GM12878 (cell line): ENCODE measurements around the gene KCNN3. TPM values are rescaled to one million over a fixed set of nuclear protein-coding genes. Genes with fewer than 3 reads are reported as not detected.

ENCODE experiments used
- ATAC-seq: fragments of 200-7000 bp; cut with Tn5 transposase; 3 replicates; pipeline ENCODE4 v1.9.1; 2020; ENCODE audit warnings: mild to moderate bottlenecking, moderate library complexity
- BruUV-seq: library from RNA; stranded (reverse); fragments of 400-500 nt; replicated peaks from 2 replicates; lab custom pipeline; 2021; lab: Mats Ljungman, UMichigan
- CTCF ChIA-PET: fragments of 300-600 bp; sonication (Branson Sonifier 250); formaldehyde crosslinking; extraction: SDS; loops from one replicate; lab custom pipeline; 2021; ENCODE audit warnings: inconsistent platforms; lab: Yijun Ruan, JAX
- POLR2A ChIA-PET: fragments of 350-600 bp; formaldehyde crosslinking; extraction: SDS; loops from one replicate; lab custom pipeline; 2021; ENCODE audit warnings: inconsistent platforms; lab: Charles Lee
- RAD21 ChIA-PET: fragments of 300-600 bp; sonication (Branson Sonifier 250); formaldehyde crosslinking; loops from one replicate; lab custom pipeline; 2023; ENCODE audit warnings: antibody characterized with exemption; ENCODE audit not compliant: unreplicated experiment; lab: Charles Lee
- SMC1A ChIA-PET: fragments of 300-600 bp; sonication (Branson Sonifier 250); formaldehyde crosslinking; loops from one replicate; lab custom pipeline; 2023; ENCODE audit not compliant: unreplicated experiment, uncharacterized antibody; lab: Charles Lee
- DNase-seq: peaks from one replicate; pipeline ENCODE4 v3.0.0-alpha.2; 2011; ENCODE audit warnings: low read depth, low spot score
- FAIRE-seq: peaks from 3 replicates; lab custom pipeline; 2011; peaks lifted over from hg19 to GRCh38; lab: Jason Lieb, UNC
- H2AFZ ChIP-seq: 2 replicates; pipeline ENCODE4 v1.6.0; 2011; ENCODE audit warnings: low read depth, low read length, control low read depth; ENCODE audit not compliant: control insufficient read depth
- H3K27ac ChIP-seq: 2 replicates; pipeline ENCODE4 v1.5.1; 2011; ENCODE audit warnings: control low read depth; ENCODE audit not compliant: control insufficient read depth, insufficient read depth
- H3K27me3 ChIP-seq, 2 experiments: replicated peaks in 1 of 2; 2 replicates each; pipeline versions ENCODE4 v1.6.0 to v1.6.1; 2011; ENCODE audit warnings: low read length in 1 of 2; ENCODE audit not compliant: control insufficient read depth in 2 of 2, insufficient read depth in 2 of 2
- H3K36me3 ChIP-seq, 2 experiments: 2 replicates each; pipeline ENCODE4 v1.5.1; 2011; ENCODE audit warnings: low read length in 1 of 2; ENCODE audit not compliant: control insufficient read depth in 2 of 2, insufficient read depth in 2 of 2
- H3K4me1 ChIP-seq: 2 replicates; pipeline ENCODE4 v1.6.1; 2011; ENCODE audit warnings: mild to moderate bottlenecking, low read length, moderate library complexity, mixed read lengths; ENCODE audit not compliant: control insufficient read depth, insufficient read depth
- H3K4me2 ChIP-seq: 2 replicates; pipeline ENCODE4 v1.6.0; 2011; ENCODE audit warnings: control low read depth; ENCODE audit not compliant: control insufficient read depth, insufficient read depth
- H3K4me3 ChIP-seq: fragments of 200-600 bp; sonication (generic); 2 replicates; pipeline ENCODE4 v1.5.1; 2016
- H3K79me2 ChIP-seq: 2 replicates; pipeline ENCODE4 v1.6.0; 2011; ENCODE audit warnings: low read length; ENCODE audit not compliant: control insufficient read depth, insufficient read depth
- H3K9ac ChIP-seq: 2 replicates; pipeline ENCODE4 v1.8.0; 2011; ENCODE audit warnings: low read length, control low read depth, mixed read lengths; ENCODE audit not compliant: control insufficient read depth, insufficient read depth
- H3K9me3 ChIP-seq: replicated peaks from 3 replicates; pipeline ENCODE4 v1.5.1; 2011; ENCODE audit warnings: mild to moderate bottlenecking, low read length; ENCODE audit not compliant: control insufficient read depth, insufficient read depth
- H4K20me1 ChIP-seq: 2 replicates; pipeline ENCODE4 v1.6.0; 2011; ENCODE audit not compliant: control insufficient read depth, insufficient read depth
- BCL11A ChIP-seq: IDR thresholded peaks from 2 replicates; pipeline ENCODE4 v1.6.1; 2011; ENCODE audit warnings: low read depth, low read length
- CBX3 ChIP-seq: fragments of 200-600 bp; sonication (generic); IDR thresholded peaks from 2 replicates; pipeline ENCODE4 v1.6.1; 2016; ENCODE audit warnings: low read depth, borderline replicate concordance
- CHD4 ChIP-seq: fragments of 200-600 bp; sonication (generic); IDR thresholded peaks from 2 replicates; pipeline ENCODE4 v1.6.1; 2016; ENCODE audit warnings: mild to moderate bottlenecking
- GABPA ChIP-seq: IDR thresholded peaks from 2 replicates; pipeline ENCODE4 v1.6.1; 2014; ENCODE audit warnings: antibody characterized with exemption, low read depth, mild to moderate bottlenecking, inconsistent platforms
- LARP7 ChIP-seq: fragments of 450-650 bp; IDR thresholded peaks from 2 replicates; pipeline ENCODE4 v1.6.1; 2017; ENCODE audit warnings: mild to moderate bottlenecking
- NFIC ChIP-seq: IDR thresholded peaks from 2 replicates; pipeline ENCODE4 v1.6.1; 2012; ENCODE audit warnings: low read depth, mild to moderate bottlenecking, inconsistent platforms, low read length, moderate library complexity
- NR2C1 ChIP-seq: fragments of 450-650 bp; IDR thresholded peaks from 2 replicates; pipeline ENCODE4 v1.6.1; 2017; ENCODE audit warnings: antibody characterized with exemption, mild to moderate bottlenecking, moderate library complexity
- NR2C2 ChIP-seq: IDR thresholded peaks from 2 replicates; pipeline ENCODE4 v1.6.1; 2011; ENCODE audit warnings: borderline replicate concordance, low read depth; ENCODE audit not compliant: control insufficient read depth, insufficient read length
- RUNX3 ChIP-seq: IDR thresholded peaks from 2 replicates; pipeline ENCODE4 v1.6.1; 2012; ENCODE audit warnings: low read length, inconsistent platforms
- SMAD1 ChIP-seq: fragments of 450-650 bp; IDR thresholded peaks from 2 replicates; pipeline ENCODE4 v1.6.1; 2018; ENCODE audit warnings: mild to moderate bottlenecking, low read depth; ENCODE audit not compliant: partially characterized antibody
- ZNF274 ChIP-seq: IDR thresholded peaks from one replicate; pipeline ENCODE4 v1.8.0; 2011; ENCODE audit not compliant: insufficient read length, insufficient read depth
- in situ Hi-C: fragments of 300-500 bp; cut with MboI; formaldehyde crosslinking; loops from 9 replicates; pipeline ENCODE4 v1.14.3; 2018; ENCODE audit warnings: mixed read lengths
- intact Hi-C: fragments of 100-400 bp; cut with micrococcal nuclease; formaldehyde crosslinking; loops from one replicate; pipeline ENCODE4 v1.14.2; 2022; ENCODE audit not compliant: unreplicated experiment
- polyA plus RNA-seq, 11 experiments: library from polyadenylated mRNA; depleted of rRNA in 4 of 11; unstranded in 6 of 11; stranded (reverse) in 5 of 11; fragments of >200 nt; fragmentation: Nextera tagmentation in 4 of 11; fragmentation: Illumina TruSeq in 1 of 11; extraction: Ambion mirVana in 4 of 11; extraction: Trizol in 1 of 11; gene quantifications; 1 replicate in 1 of 11; 2 replicates in 10 of 11; pipeline versions ENCODE4 v1.2.1 to v1.2.3, GENCODE V29; 2011 to 2016; ENCODE audit warnings: inconsistent platforms in 2 of 11, missing spikeins in 2 of 11, low read depth in 1 of 11
- total RNA-seq, 4 experiments: library from RNA; depleted of rRNA in 3 of 4; stranded (reverse); fragments of >200 nt in 3 of 4; fragmentation: Illumina TruSeq in 1 of 4; extraction: Trizol in 1 of 4; gene quantifications; 2 replicates each; pipeline versions ENCODE4 v1.2.1 to v1.2.3, GENCODE V29; 2013 to 2021
- TF ChIP-seq, protein P1 (sequence below): IDR thresholded peaks from 2 replicates; pipeline ENCODE4 v1.6.1; 2011; ENCODE audit warnings: low read depth, low read length, improper control_type of control experiment, borderline replicate concordance

KCNN3 gene
- total and polyA plus RNA-seq, 10 of the 15 experiments (the other 5 are each of a cell fraction or from before 2014, with no cell fraction given), result 3.5 to 26.4 (median 14.9) TPM

GRCh38 chr1:154652893-154653292 is 217.2 kb downstream of the KCNN3 start:
- ChIA-PET POLR2A (no interaction called here), CTCF (interaction anchor here (0.5 kb wide), 1 partner anchor 42 kb away, joined by 3 read pairs; no protein-coding TSS in a partner anchor), RAD21 (interaction anchor here (1.6 kb wide), 1 partner anchor 93 kb away, joined by 4 read pairs; no protein-coding TSS in a partner anchor), SMC1A (no interaction called here)
- Histone ChIP-seq H3K4me3 (no peak overlapping the region), H3K4me2 (no peak overlapping the region), H3K9ac (no peak overlapping the region), H3K36me3 (no peaks in the 10 kb centered on the region), H3K27ac (no peak overlapping the region), H3K79me2 (no peaks in the 10 kb centered on the region), H3K9me3 (no peaks in the 10 kb centered on the region), H3K27me3 (no peaks in the 10 kb centered on the region; a peak in 1 of 4 replicates), H2AFZ (no peak overlapping the region), H4K20me1 (no peaks in the 10 kb centered on the region), H3K4me1 (no peaks in the 10 kb centered on the region)
- no peak for FAIRE-seq
- intact Hi-C loops (no loop called here), in situ Hi-C loops (no loop called here)
- no peak for DNase-seq
- no TSS peak for BruUV-seq
- ATAC-seq, result no peak
- TF ChIP-seq NR2C2 (no peak), SMAD1 (no peak), NFIC (no peak), BCL11A (no peak), GABPA (no peak), CBX3 (no peak), RUNX3 (no peak), CHD4 (no peak), LARP7 (no peak), ZNF274 (no peak), NR2C1 (no peak)
- TF ChIP-seq, protein P1, sequence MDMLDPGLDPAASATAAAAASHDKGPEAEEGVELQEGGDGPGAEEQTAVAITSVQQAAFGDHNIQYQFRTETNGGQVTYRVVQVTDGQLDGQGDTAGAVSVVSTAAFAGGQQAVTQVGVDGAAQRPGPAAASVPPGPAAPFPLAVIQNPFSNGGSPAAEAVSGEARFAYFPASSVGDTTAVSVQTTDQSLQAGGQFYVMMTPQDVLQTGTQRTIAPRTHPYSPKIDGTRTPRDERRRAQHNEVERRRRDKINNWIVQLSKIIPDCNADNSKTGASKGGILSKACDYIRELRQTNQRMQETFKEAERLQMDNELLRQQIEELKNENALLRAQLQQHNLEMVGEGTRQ, result no peak

Other genes with a start within 250 kb of the KCNN3 start
Only the 7 nearest of the 13 such genes appear.
- gene PMVK, start 66.4 kb upstream of the KCNN3 start, total RNA-seq (2014; rRNA removed), result 20.8 and 23.8 TPM in 2 replicates
- 33.2 and 33.3 TPM in 2 replicates for gene PMVK, start 66.4 kb upstream of the KCNN3 start, total RNA-seq (2014; rRNA removed; fragmentation: Illumina TruSeq; extraction: Trizol)
- gene PMVK, start 66.4 kb upstream of the KCNN3 start, total RNA-seq (2021), result 72.5 and 74.7 TPM in 2 replicates
- gene PMVK, start 66.4 kb upstream of the KCNN3 start, polyA plus RNA-seq (2011; rRNA removed), result 42.8 and 65.7 TPM in 2 replicates
- 15.1 and 31.1 TPM in 2 replicates for gene PMVK, start 66.4 kb upstream of the KCNN3 start, polyA plus RNA-seq (2014; fragmentation: Illumina TruSeq; extraction: Trizol)
- 10 to 100 TPM in 1 of 2 experiments, 1 to 10 TPM in 1; 6.0 to 28.8 TPM for gene PMVK, start 66.4 kb upstream of the KCNN3 start, polyA plus RNA-seq (2014; fragmentation: Nextera tagmentation; extraction: Ambion mirVana)
- gene PMVK, start 66.4 kb upstream of the KCNN3 start, polyA plus RNA-seq (2014; rRNA removed), result 90.4 and 94.3 TPM in 2 replicates
- 100 to 1,000 TPM; 118 to 121 TPM for gene PMVK, start 66.4 kb upstream of the KCNN3 start, polyA plus RNA-seq (2016; fragmentation: Nextera tagmentation; extraction: Ambion mirVana)
- gene PBXIP1, start 85.8 kb upstream of the KCNN3 start, total RNA-seq (2014; rRNA removed), result 25.6 and 26.8 TPM in 2 replicates
- gene PBXIP1, start 85.8 kb upstream of the KCNN3 start, total RNA-seq (2014; rRNA removed; fragmentation: Illumina TruSeq; extraction: Trizol), result 14.3 and 15.6 TPM in 2 replicates
- gene PBXIP1, start 85.8 kb upstream of the KCNN3 start, total RNA-seq (2021), result 21.1 and 24.6 TPM in 2 replicates
- 15.0 and 20.9 TPM in 2 replicates for gene PBXIP1, start 85.8 kb upstream of the KCNN3 start, polyA plus RNA-seq (2011; rRNA removed)
- gene PBXIP1, start 85.8 kb upstream of the KCNN3 start, polyA plus RNA-seq (2014; fragmentation: Illumina TruSeq; extraction: Trizol), result 8.0 and 15.2 TPM in 2 replicates
- gene PBXIP1, start 85.8 kb upstream of the KCNN3 start, polyA plus RNA-seq (2014; fragmentation: Nextera tagmentation; extraction: Ambion mirVana), result 1 to 10 TPM in 1 of 2 experiments, under 1 TPM in 1; 0.63 to 2.0 TPM
- 22.4 and 22.9 TPM in 2 replicates for gene PBXIP1, start 85.8 kb upstream of the KCNN3 start, polyA plus RNA-seq (2014; rRNA removed)
- gene PBXIP1, start 85.8 kb upstream of the KCNN3 start, polyA plus RNA-seq (2016; fragmentation: Nextera tagmentation; extraction: Ambion mirVana), result 10 to 100 TPM; 12.2 to 13.7 TPM
- gene PYGO2, start 91.5 kb upstream of the KCNN3 start, total RNA-seq (2014; rRNA removed), result 21.1 and 21.9 TPM in 2 replicates
- 12.4 and 12.9 TPM in 2 replicates for gene PYGO2, start 91.5 kb upstream of the KCNN3 start, total RNA-seq (2014; rRNA removed; fragmentation: Illumina TruSeq; extraction: Trizol)
- gene PYGO2, start 91.5 kb upstream of the KCNN3 start, total RNA-seq (2021), result 32.9 and 33.8 TPM in 2 replicates
- 14.4 and 22.8 TPM in 2 replicates for gene PYGO2, start 91.5 kb upstream of the KCNN3 start, polyA plus RNA-seq (2011; rRNA removed)
- 19.8 and 24.2 TPM in 2 replicates for gene PYGO2, start 91.5 kb upstream of the KCNN3 start, polyA plus RNA-seq (2014; fragmentation: Illumina TruSeq; extraction: Trizol)
- 1 to 10 TPM; 8.1 to 8.3 TPM for gene PYGO2, start 91.5 kb upstream of the KCNN3 start, polyA plus RNA-seq (2014; fragmentation: Nextera tagmentation; extraction: Ambion mirVana)
- 27.8 and 30.0 TPM in 2 replicates for gene PYGO2, start 91.5 kb upstream of the KCNN3 start, polyA plus RNA-seq (2014; rRNA removed)
- 10 to 100 TPM; 27.8 to 28.0 TPM for gene PYGO2, start 91.5 kb upstream of the KCNN3 start, polyA plus RNA-seq (2016; fragmentation: Nextera tagmentation; extraction: Ambion mirVana)
- 22.2 and 24.7 TPM in 2 replicates for gene SHC1, start 100.5 kb upstream of the KCNN3 start, total RNA-seq (2014; rRNA removed)
- gene SHC1, start 100.5 kb upstream of the KCNN3 start, total RNA-seq (2014; rRNA removed; fragmentation: Illumina TruSeq; extraction: Trizol), result 15.1 and 16.7 TPM in 2 replicates
- 36.5 and 38.3 TPM in 2 replicates for gene SHC1, start 100.5 kb upstream of the KCNN3 start, total RNA-seq (2021)
- 25.8 and 49.3 TPM in 2 replicates for gene SHC1, start 100.5 kb upstream of the KCNN3 start, polyA plus RNA-seq (2011; rRNA removed)
- gene SHC1, start 100.5 kb upstream of the KCNN3 start, polyA plus RNA-seq (2014; fragmentation: Illumina TruSeq; extraction: Trizol), result 47.3 and 67.3 TPM in 2 replicates
- gene SHC1, start 100.5 kb upstream of the KCNN3 start, polyA plus RNA-seq (2014; fragmentation: Nextera tagmentation; extraction: Ambion mirVana), result 1 to 10 TPM; 2.6 to 3.7 TPM
- gene SHC1, start 100.5 kb upstream of the KCNN3 start, polyA plus RNA-seq (2014; rRNA removed), result 35.0 and 35.4 TPM in 2 replicates
- gene SHC1, start 100.5 kb upstream of the KCNN3 start, polyA plus RNA-seq (2016; fragmentation: Nextera tagmentation; extraction: Ambion mirVana), result 10 to 100 TPM; 24.9 to 25.5 TPM
- gene CKS1B, start 104.4 kb upstream of the KCNN3 start, total RNA-seq (2014; rRNA removed), result 176 and 192 TPM in 2 replicates
- 168 and 170 TPM in 2 replicates for gene CKS1B, start 104.4 kb upstream of the KCNN3 start, total RNA-seq (2014; rRNA removed; fragmentation: Illumina TruSeq; extraction: Trizol)
- gene CKS1B, start 104.4 kb upstream of the KCNN3 start, total RNA-seq (2021), result 125 and 134 TPM in 2 replicates
- gene CKS1B, start 104.4 kb upstream of the KCNN3 start, polyA plus RNA-seq (2011; rRNA removed), result 534 and 543 TPM in 2 replicates
- 316 and 394 TPM in 2 replicates for gene CKS1B, start 104.4 kb upstream of the KCNN3 start, polyA plus RNA-seq (2014; fragmentation: Illumina TruSeq; extraction: Trizol)
- 100 to 1,000 TPM; 598 to 608 TPM for gene CKS1B, start 104.4 kb upstream of the KCNN3 start, polyA plus RNA-seq (2014; fragmentation: Nextera tagmentation; extraction: Ambion mirVana)
- 214 and 229 TPM in 2 replicates for gene CKS1B, start 104.4 kb upstream of the KCNN3 start, polyA plus RNA-seq (2014; rRNA removed)
- 100 to 1,000 TPM; 411 to 419 TPM for gene CKS1B, start 104.4 kb upstream of the KCNN3 start, polyA plus RNA-seq (2016; fragmentation: Nextera tagmentation; extraction: Ambion mirVana)
- 64.2 and 68.7 TPM in 2 replicates for gene FLAD1, start 113.1 kb upstream of the KCNN3 start, total RNA-seq (2014; rRNA removed)
- gene FLAD1, start 113.1 kb upstream of the KCNN3 start, total RNA-seq (2014; rRNA removed; fragmentation: Illumina TruSeq; extraction: Trizol), result 41.4 and 41.9 TPM in 2 replicates
- 53.6 and 61.5 TPM in 2 replicates for gene FLAD1, start 113.1 kb upstream of the KCNN3 start, total RNA-seq (2021)
- 22.0 and 39.2 TPM in 2 replicates for gene FLAD1, start 113.1 kb upstream of the KCNN3 start, polyA plus RNA-seq (2011; rRNA removed)
- gene FLAD1, start 113.1 kb upstream of the KCNN3 start, polyA plus RNA-seq (2014; fragmentation: Illumina TruSeq; extraction: Trizol), result 29.9 and 51.6 TPM in 2 replicates
- 10 to 100 TPM; 22.9 to 30.1 TPM for gene FLAD1, start 113.1 kb upstream of the KCNN3 start, polyA plus RNA-seq (2014; fragmentation: Nextera tagmentation; extraction: Ambion mirVana)
- 78.7 and 85.7 TPM in 2 replicates for gene FLAD1, start 113.1 kb upstream of the KCNN3 start, polyA plus RNA-seq (2014; rRNA removed)
- gene FLAD1, start 113.1 kb upstream of the KCNN3 start, polyA plus RNA-seq (2016; fragmentation: Nextera tagmentation; extraction: Ambion mirVana), result 10 to 100 TPM; 82.5 to 93.4 TPM
- gene LENEP, start 123.3 kb upstream of the KCNN3 start, total RNA-seq (2014; rRNA removed), result 0.93 and 1.1 TPM in 2 replicates
- gene LENEP, start 123.3 kb upstream of the KCNN3 start, total RNA-seq (2014; rRNA removed; fragmentation: Illumina TruSeq; extraction: Trizol), result 0.27 and 0.88 TPM in 2 replicates
- 0.40 and 0.64 TPM in 2 replicates for gene LENEP, start 123.3 kb upstream of the KCNN3 start, total RNA-seq (2021)
- not detected in 2 replicates for gene LENEP, start 123.3 kb upstream of the KCNN3 start, polyA plus RNA-seq (2011; rRNA removed)
- not detected in 2 replicates for gene LENEP, start 123.3 kb upstream of the KCNN3 start, polyA plus RNA-seq (2014; fragmentation: Illumina TruSeq; extraction: Trizol)
- gene LENEP, start 123.3 kb upstream of the KCNN3 start, polyA plus RNA-seq (2014; fragmentation: Nextera tagmentation; extraction: Ambion mirVana), result not detected
- not detected in 2 replicates for gene LENEP, start 123.3 kb upstream of the KCNN3 start, polyA plus RNA-seq (2014; rRNA removed)
- not detected for gene LENEP, start 123.3 kb upstream of the KCNN3 start, polyA plus RNA-seq (2016; fragmentation: Nextera tagmentation; extraction: Ambion mirVana)